ENCODE data around the gene ECT2L.

The ECT2L gene

DNA sequence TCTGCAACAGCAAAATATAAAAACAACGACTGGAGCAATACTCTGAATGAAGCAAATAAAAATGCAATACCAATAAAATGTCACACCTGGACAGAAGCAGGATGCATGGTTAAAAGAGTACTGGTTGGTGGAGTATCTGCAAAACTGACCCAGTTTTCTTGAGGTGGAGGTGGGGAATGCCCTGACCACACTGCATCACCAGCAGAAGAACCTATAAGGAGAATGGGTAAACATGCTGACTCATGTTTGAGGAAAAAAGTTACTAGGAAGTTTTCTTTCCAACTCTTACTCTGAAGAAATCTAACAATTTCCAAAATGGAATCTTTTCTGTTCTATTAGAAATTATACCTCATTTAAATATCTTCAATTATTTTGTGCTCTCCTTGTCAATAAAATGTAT, 148.5 kb downstream of the ECT2L start:
- peak; percentile 39 for DNase-seq

DNA sequence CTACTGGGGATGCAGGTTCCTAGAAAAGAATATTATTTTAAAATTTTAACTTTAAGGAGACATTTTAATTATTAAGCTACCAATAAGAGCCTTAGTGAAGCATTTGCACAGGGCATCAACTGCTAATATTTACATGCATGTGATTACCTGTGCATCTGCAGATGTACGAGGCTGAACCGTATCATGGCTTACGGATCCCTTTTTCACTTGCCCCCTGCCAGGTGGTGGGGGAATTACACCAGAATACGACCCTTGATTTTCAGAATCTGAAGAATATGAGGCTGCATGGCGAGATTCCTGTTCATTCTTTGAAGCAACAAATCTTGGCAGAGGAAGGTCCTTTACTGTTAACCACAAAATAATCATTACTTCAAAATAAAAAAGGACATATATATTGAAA, 149.5 kb downstream of the ECT2L start:
- peak; percentile 4 for DNase-seq

DNA sequence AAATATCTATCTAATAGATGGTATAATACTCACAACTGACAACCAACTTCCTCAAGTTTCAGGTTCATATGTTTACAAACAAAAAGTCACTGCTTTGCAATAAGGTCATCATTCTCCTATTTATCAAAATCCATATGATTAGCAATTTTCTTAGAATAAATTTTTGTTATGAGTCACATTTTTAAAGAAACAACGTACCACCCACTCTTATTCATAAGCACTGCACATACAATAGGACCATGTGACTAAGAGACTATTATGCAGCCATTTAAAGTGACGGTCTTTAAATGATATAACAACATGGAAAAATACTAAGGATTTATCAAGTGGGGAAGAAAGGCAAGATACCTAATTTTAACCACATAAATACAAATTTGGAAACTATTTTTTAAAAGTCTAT, 152.1 kb downstream of the ECT2L start:
- DNase-seq = no peak

DNA sequence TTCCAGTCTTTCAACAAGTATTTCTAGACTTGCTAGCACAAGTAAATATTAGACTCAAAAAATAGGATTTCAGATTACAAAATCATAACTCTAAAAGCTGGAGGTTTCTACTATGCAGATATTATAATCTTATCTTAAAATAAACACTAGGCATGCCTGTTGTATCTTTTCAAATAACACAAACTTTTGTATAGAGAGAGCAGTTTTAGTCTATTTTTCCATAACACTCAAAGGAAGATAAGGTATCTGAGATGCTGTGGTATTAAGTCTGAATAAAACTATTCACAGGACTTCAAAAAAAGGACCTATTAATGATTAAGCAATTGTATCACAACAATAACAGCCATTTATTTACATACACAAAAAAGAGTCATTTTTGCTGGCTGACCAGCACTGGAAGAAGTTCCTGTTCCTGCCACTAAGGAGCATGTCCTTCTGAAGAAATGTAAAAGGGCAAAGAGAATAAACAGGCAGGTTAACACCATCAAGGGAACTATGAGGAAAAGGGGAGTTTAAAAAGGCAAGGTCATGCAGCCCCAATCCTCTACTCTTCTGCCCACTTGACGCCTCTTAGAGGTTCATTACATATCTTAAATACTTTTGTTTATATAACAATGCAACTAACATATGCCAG, 152.8 kb downstream of the ECT2L start:
- DNase-seq = no peak

DNA sequence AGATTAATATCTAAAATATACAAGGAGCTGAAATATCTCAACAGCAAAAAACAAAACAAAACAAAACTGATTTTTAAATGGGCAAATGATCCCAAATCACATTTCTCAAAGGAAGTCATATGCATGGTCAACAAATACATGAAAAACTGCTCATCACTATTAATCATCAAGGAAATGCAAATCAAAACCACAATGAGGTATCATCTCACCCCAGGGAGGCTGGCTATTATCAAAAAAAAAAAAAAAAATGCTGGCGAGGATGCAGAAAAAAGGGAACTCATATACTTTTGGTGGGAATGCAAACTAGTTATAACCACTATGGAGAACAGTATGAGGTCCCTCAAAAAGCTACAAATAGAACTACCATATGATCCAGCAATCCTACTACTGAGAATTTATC, 157.6 kb downstream of the ECT2L start:
- no peak for DNase-seq
